Immature natural killer cell (primary cell): ENCODE measurements around the gene ANKRD18B. TPM values are rescaled to one million over a fixed set of nuclear protein-coding genes. Genes with fewer than 3 reads are reported as not detected.
"Not testable (repeated sequence)": the region's sequence is repeated elsewhere in the genome, so short reads cannot be mapped to it uniquely, and the experiment has no call there.

Experiments
- DNase-seq, 3 donors: peaks; one replicate each; pipeline ENCODE4 v3.0.0; 2022; ENCODE audit warnings: mixed read lengths in 1 of 3
- H3K27ac Mint-ChIP-seq, 6 donors: one replicate each; pipeline ENCODE4 v1.8.0; 2020; ENCODE audit warnings: mixed read lengths in 6 of 6, mild to moderate bottlenecking in 5 of 6, inconsistent platforms in 4 of 6, moderate library complexity in 3 of 6
- H3K27me3 Mint-ChIP-seq, 3 donors: one replicate each; pipeline ENCODE4 v1.8.0; 2020 to 2021; ENCODE audit warnings: low read depth in 3 of 3, mild to moderate bottlenecking in 3 of 3, mixed read lengths in 3 of 3, moderate library complexity in 3 of 3, inconsistent platforms in 1 of 3
- H3K36me3 Mint-ChIP-seq, 3 donors: one replicate each; pipeline ENCODE4 v1.8.0; 2020; ENCODE audit warnings: mixed read lengths in 3 of 3, inconsistent platforms in 2 of 3, mild to moderate bottlenecking in 2 of 3
- H3K4me1 Mint-ChIP-seq, 2 donors: one replicate each; pipeline ENCODE4 v1.8.0; 2020; ENCODE audit warnings: inconsistent platforms in 2 of 2, mild to moderate bottlenecking in 2 of 2, mixed read lengths in 2 of 2, moderate library complexity in 1 of 2
- H3K4me3 Mint-ChIP-seq, 5 donors: one replicate each; pipeline ENCODE4 v1.8.0; 2020; ENCODE audit warnings: mild to moderate bottlenecking in 5 of 5, mixed read lengths in 5 of 5, inconsistent platforms in 3 of 5, moderate library complexity in 3 of 5
- H3K9me3 Mint-ChIP-seq, 6 donors: one replicate each; pipeline ENCODE4 v1.8.0; 2020; ENCODE audit warnings: mild to moderate bottlenecking in 6 of 6, mixed read lengths in 6 of 6, inconsistent platforms in 4 of 6, moderate library complexity in 3 of 6
- polyA plus RNA-seq, 3 donors: library from polyadenylated mRNA; unstranded; fragments of 300-500 nt; fragmentation: Illumina TruSeq; gene quantifications; one replicate each; pipeline ENCODE4 v1.2.3, GENCODE V29; 2021

ANKRD18B gene
- polyA plus RNA-seq, 3 donors from 2014 or later: not detected

DNA sequence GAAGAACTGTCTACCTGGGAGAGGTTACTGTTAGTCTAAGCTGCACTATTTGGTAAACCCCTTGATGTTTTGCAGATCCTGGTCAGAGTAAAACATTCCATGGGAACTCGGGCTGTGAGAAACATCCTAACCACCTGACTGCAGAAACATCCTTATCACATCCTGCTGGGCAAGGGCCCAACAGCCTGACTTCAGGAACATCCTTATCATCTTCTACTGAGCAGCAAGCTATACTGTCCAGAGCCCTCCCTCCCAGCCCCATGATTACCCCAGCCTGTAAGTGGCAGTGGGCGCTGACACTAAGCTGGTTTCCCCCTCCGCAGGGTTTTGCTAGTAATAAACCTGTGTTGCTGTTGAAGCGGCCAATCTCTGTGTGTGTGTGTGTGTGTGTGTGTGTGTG lies 80.9 kb downstream of the ANKRD18B start:
- not testable (repeated sequence) for H3K36me3 Mint-ChIP-seq, H3K4me1 Mint-ChIP-seq, H3K27ac Mint-ChIP-seq, H3K9me3 Mint-ChIP-seq, DNase-seq, H3K27me3 Mint-ChIP-seq, H3K4me3 Mint-ChIP-seq

GRCh38 chr9:33611358-33611757 lies 87.3 kb downstream of the ANKRD18B start:
- no peaks in the 10 kb centered on the region for H3K4me1 Mint-ChIP-seq

GRCh38 chr9:33612410-33612809 lies 88.4 kb downstream of the ANKRD18B start:
- not testable (repeated sequence) for H3K4me3 Mint-ChIP-seq, H3K9me3 Mint-ChIP-seq, H3K36me3 Mint-ChIP-seq, H3K27ac Mint-ChIP-seq, H3K4me1 Mint-ChIP-seq, DNase-seq
- peaks cover 1 to 11% (median 3%) of the 10 kb centered on the region in 3 donors for H3K27me3 Mint-ChIP-seq

More at GRCh38 chr9:33611358-33611757, 87.3 kb downstream of the ANKRD18B start:
- Mint-ChIP-seq H3K27me3 (peaks cover 1 to 11% (median 4%) of the 10 kb centered on the region in 3 donors), H3K36me3 (peaks cover 0 to 5% (median 0%) of the 10 kb centered on the region in 3 donors), H3K4me3 (no peak overlapping the region), H3K27ac (no peak overlapping the region), H3K9me3 (peaks cover 0 to 7% (median 3%) of the 10 kb centered on the region in 6 donors)
- DNase-seq: no peak

DNA sequence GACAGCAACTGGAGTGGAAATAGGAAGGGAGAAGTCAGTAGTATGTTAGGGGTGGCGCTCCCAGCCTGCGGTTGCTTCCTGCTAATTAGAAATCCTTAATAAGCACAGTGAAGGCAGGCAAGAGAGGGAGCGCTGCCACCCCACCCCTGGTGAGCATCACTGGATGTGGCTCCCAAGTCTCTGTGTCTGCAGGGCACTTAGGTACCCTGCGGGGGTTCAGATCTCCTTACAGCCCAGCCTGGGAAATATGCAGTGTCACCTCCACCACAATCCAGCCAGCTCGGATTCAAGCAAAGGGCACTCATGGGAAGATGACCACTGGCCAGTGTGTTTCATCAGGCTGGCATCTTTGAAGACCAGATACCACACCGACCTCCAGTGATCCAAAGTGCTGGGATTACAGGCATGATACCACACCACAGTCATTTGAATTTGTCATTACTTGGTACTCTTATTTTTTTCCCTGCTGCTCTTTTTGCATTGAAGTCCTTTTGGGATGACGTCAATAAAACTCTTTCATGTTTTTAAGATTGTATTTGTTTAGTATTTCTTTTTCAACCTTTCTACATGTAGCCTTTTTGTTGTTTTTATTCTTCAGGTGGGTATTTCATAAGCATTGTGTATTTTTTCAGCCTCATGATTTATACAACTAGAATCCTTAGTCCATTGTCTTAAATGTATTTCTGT lies 90.1 kb downstream of the ANKRD18B start:
- Mint-ChIP-seq H3K4me3 (no peak overlapping the region), H3K27me3 (peaks cover 3 to 16% (median 5%) of the 10 kb centered on the region in 3 donors), H3K27ac (no peak overlapping the region), H3K36me3 (peaks cover 0 to 5% (median 0%) of the 10 kb centered on the region in 3 donors), H3K9me3 (peaks cover 0 to 7% (median 3%) of the 10 kb centered on the region in 6 donors), H3K4me1 (no peaks in the 10 kb centered on the region)
- DNase-seq: no peak

DNA sequence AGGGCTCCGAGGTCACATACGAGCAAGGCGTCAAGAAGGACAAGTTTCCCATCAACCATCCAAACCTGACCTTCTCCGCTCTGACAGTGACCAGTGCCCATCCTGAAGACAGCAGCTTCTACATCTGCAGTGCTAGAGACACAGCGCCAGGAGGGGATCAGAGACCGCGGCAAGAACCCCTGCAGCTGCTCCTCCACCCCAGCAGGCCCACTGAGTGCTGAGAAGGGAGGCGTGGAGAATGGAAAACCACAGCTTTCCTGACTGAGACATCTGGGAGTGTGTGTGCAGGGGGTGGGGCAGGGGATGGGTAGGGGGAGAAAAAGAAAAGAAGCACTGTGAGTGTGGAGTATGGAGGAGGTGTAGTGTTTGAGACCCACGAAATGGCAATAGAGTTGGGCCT lies 94.3 kb downstream of the ANKRD18B start:
- H3K36me3 Mint-ChIP-seq, DNase-seq, H3K4me3 Mint-ChIP-seq, H3K4me1 Mint-ChIP-seq, H3K9me3 Mint-ChIP-seq, H3K27me3 Mint-ChIP-seq, H3K27ac Mint-ChIP-seq: not testable (repeated sequence)

DNA sequence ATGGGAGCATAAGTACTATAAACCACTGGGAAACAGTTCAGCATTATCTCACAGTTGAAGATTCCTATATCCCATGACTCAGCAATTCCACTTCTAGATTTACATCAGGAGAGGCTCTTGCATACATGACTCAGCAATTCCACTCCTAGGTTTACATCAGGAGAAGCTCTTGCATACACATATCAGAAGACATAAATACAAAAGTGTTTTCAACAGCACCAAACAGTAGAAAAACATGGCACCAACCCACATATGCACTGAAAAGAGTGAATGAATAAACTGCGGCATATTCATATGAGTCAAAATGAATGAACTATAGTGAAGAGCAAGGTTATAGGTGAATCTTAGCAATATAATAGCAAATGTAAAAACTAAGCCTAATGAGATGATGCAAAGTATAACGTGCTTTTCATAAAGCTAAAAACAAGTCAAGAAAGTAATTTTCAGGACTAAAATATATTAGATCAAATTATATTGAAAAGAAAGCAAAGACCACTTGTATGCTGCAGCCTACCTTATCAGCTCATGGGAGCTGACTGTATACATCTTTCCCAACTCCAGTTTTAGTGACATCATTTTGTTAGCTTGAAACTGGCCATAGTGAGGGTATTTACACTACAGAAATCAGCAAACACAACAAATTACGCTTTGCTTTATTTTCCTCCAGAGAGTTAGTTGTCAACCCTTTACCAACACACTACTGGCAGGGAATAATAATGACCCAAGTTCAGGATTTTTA lies 95.8 kb downstream of the ANKRD18B start:
- H3K4me3 Mint-ChIP-seq: no peak overlapping the region
- no peak overlapping the region for H3K27ac Mint-ChIP-seq
- peaks cover 0 to 7% of the 10 kb centered on the region in 2 donors for H3K4me1 Mint-ChIP-seq
- no peak for DNase-seq
- no peaks in the 10 kb centered on the region for H3K36me3 Mint-ChIP-seq
- H3K27me3 Mint-ChIP-seq: peaks cover 0 to 13% (median 5%) of the 10 kb centered on the region in 3 donors
- no peaks in the 10 kb centered on the region for H3K9me3 Mint-ChIP-seq

DNA sequence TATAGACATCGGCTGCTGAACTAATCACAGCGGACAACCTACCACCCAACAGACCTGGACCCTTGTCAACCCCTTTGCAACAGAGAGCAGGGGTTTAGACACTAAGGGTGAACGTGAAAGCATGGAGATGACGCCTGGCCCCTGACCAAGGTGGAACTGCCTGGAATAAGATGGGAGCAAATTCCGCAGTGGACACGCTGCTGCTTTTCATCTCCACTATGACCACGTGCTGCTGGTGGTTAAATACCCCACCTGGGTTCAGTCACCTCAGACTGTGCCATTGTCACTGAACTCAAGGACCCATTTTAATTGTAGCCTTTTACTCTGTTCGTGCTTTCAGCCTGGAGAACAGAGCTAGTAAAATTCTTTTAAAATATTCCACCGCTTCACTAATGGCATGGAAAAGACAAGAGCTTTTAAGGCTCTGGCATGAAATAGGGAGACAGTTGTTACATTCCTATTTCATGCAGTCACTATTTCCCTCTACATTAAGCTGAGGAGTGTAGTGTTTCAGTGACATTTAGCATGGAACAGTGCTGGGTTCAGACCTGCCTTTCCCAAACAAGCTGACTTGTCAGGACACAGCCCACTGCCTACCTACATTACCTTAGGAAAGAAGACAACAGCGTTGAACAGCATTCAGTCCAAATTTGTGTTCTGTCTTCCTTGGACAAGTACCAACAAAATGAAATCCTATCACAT lies 96.8 kb downstream of the ANKRD18B start:
- no peaks in the 10 kb centered on the region for H3K9me3 Mint-ChIP-seq
- DNase-seq: no peak
- peaks cover 0 to 7% of the 10 kb centered on the region in 2 donors for H3K4me1 Mint-ChIP-seq
- peaks cover 0 to 13% (median 5%) of the 10 kb centered on the region in 3 donors for H3K27me3 Mint-ChIP-seq
- H3K27ac Mint-ChIP-seq: no peak overlapping the region
- no peak overlapping the region for H3K4me3 Mint-ChIP-seq
- H3K36me3 Mint-ChIP-seq: no peaks in the 10 kb centered on the region

Other genes with a start within 250 kb of the ANKRD18B start
- gene NFX1, start 233.7 kb upstream of the ANKRD18B start, polyA plus RNA-seq: 10 to 100 TPM in 2 of 3 donors, 1 to 10 TPM in 1; 8.8 to 27.0 (median 11.8) TPM
- not detected for gene AQP7, start 121.7 kb upstream of the ANKRD18B start, polyA plus RNA-seq
- gene AQP3, start 76.7 kb upstream of the ANKRD18B start, polyA plus RNA-seq: 1 to 10 TPM; 5.2 to 7.9 (median 5.4) TPM
- gene NOL6, start 50.3 kb upstream of the ANKRD18B start, polyA plus RNA-seq: 10 to 100 TPM in 2 of 3 donors, 1 to 10 TPM in 1; 9.7 to 21.7 (median 18.8) TPM